ENCODE data around the gene IL16. TPM values are rescaled to one million over a fixed set of nuclear protein-coding genes. Genes with fewer than 3 reads are reported as not detected.

The IL16 gene
- total and polyA plus RNA-seq, 9 donors, result 1.8 to 16.5 (median 9.0) TPM

DNA sequence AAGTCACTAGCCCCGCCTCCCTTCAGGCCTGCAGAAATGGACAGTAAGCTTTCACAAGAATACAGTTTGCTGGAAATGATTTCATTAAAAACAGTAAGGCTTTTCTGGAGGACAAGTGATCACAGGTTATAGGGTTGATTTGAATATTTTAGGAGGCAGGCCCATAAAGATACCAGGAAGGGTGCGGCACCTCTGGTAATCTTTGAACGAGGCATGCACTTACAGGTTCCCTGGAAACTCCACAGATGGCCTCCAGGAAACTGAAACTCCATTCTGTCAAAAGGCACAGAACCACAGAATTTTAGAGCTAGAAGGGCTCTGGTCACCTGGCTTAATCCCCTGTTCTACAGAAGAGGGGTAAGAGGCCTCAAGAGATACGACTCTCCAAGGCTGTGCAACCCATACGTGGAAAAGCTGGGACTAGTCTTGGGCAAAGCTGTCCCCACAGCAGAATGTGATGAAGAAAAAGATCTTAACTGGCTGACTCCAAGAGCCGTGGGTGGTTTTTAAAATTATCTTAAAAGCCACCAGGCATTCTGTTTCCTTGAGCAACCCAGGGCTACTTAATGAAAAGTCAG lies 126.1 kb downstream of the IL16 start:
- no peak overlapping the region for H3K27ac ChIP-seq
- intact Hi-C loops (cut with DNase I), result no loop called here
- WGBS, 3 donors, result 52 to 57% (median 52%) methylated on average over 6 of the region's 6 CpGs
- no peak for DNase-seq
- TF ChIP-seq EP300 (IDR thresholded peaks at IDR 0.05), result no peak
- no peaks in the 10 kb centered on the region for H3K36me3 ChIP-seq
- no peaks in the 10 kb centered on the region for H3K27me3 ChIP-seq
- no peaks in the 10 kb centered on the region for H3K9me3 ChIP-seq
- H3K4me3 ChIP-seq, result peak overlapping the region; percentile 80
- peaks cover 8% of the 10 kb centered on the region for H3K4me1 ChIP-seq (ENCODE audit: insufficient read depth)

DNA sequence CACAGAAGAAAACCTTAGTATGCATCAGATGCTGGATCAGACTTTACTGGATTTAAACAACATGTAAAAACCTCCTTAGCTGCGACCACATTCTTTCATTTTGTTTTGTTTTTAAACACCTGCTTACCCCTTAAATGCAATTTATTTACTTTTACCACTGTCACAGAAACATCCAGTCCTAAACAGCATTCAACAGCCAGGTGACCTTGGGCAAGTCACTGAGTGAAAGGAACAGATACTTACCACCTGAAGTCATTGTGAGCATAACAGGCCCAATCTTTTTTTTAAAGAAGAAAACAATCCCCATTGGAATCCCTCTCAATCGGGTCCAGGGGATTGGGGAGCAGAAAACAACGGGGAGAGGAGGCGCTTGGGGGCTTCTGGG lies 126.9 kb downstream of the IL16 start:
- peaks cover 8% of the 10 kb centered on the region for H3K4me1 ChIP-seq (ENCODE audit: insufficient read depth)
- TF ChIP-seq EP300 (IDR thresholded peaks at IDR 0.05) (no peak), POLR2A (IDR thresholded peaks at IDR 0.05) (no peak)
- TF ChIP-seq, protein P1, sequence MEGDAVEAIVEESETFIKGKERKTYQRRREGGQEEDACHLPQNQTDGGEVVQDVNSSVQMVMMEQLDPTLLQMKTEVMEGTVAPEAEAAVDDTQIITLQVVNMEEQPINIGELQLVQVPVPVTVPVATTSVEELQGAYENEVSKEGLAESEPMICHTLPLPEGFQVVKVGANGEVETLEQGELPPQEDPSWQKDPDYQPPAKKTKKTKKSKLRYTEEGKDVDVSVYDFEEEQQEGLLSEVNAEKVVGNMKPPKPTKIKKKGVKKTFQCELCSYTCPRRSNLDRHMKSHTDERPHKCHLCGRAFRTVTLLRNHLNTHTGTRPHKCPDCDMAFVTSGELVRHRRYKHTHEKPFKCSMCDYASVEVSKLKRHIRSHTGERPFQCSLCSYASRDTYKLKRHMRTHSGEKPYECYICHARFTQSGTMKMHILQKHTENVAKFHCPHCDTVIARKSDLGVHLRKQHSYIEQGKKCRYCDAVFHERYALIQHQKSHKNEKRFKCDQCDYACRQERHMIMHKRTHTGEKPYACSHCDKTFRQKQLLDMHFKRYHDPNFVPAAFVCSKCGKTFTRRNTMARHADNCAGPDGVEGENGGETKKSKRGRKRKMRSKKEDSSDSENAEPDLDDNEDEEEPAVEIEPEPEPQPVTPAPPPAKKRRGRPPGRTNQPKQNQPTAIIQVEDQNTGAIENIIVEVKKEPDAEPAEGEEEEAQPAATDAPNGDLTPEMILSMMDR (IDR thresholded peaks at IDR 0.05), result no peak
- peak overlapping the region; percentile 80 for H3K4me3 ChIP-seq
- H3K36me3 ChIP-seq, result no peaks in the 10 kb centered on the region
- intact Hi-C loops (cut with DNase I), result no loop called here
- WGBS, 3 donors, result 3 to 7% (median 4%) methylated on average over 4 of the region's 4 CpGs
- no peak for DNase-seq
- H3K9me3 ChIP-seq, result no peaks in the 10 kb centered on the region
- H3K27me3 ChIP-seq, result no peaks in the 10 kb centered on the region
- peak overlapping the region in 1 of 2 donors; percentile 39 for H3K27ac ChIP-seq

DNA sequence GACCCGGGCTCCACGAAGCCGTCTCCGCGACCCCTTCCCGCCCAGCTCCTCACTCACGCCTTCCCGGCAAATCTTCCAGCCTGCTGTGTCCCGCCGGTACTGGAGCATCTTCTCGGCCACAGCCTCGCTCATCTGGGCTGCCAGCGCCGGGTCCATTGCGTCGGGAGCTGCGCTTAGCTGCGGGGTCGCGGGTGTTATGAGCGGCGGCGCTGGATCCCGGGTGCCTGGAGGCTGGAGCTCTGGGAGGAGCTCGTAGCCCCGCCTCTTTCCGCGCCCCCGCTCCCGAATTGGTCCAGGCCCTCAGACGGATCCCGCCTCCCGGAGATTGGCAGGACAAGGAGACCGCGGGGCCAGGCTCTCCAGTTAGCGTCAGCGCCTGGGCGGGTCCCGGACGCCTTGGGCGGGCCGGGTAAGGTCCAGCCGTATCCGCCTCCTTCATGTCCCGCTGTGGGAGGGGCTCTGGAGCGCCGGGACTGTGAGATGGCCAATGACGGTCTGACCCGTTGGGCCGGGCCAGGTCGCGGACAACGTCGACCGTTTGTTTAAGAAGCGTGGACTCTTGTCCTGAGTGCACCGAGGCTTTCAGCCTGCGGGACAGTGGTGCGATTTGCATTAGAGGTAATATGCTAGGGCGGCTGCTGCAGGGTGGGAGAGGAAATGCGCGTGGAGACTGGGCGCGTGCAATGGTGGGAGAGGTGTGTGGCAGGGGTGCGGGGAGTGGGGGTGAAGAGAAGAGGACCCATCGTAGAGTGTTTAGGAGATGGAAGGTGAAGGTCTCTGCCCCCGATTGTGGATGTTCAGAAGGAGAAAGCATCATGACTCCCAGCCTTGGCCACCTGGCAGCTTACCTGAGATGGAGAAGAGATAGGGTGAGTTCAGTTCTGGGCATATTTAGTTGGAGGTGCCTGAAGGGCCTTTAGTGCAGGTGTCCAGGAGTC lies 127.5 kb downstream of the IL16 start, which contains the start of gene STARD5:
Gene STARD5, minus strand, starts transcription at position 198 of the 938 bp plus-strand sequence. Its CDS starts 42 bp downstream, at position 156.
- DNase-seq, result peak; percentile 99
- H3K4me3 ChIP-seq, result peak within 1 kb of the TSS; percentile 80
- H3K27ac ChIP-seq, result peak within 1 kb of the TSS in 1 of 2 donors; percentile 39
- H3K36me3 ChIP-seq, result no peaks in the 10 kb centered on the region
- no peak for TF ChIP-seq EP300 (IDR thresholded peaks at IDR 0.05)
- TF ChIP-seq POLR2A (IDR thresholded peaks at IDR 0.05), result peak; percentile 65
- intact Hi-C loops (cut with DNase I), result no loop called here
- 0 to 1% (median 0%) methylated on average over 63 to 67 of the region's 67 CpGs for WGBS, 3 donors
- H3K9me3 ChIP-seq, result no peaks in the 10 kb centered on the region
- peaks cover 8% of the 10 kb centered on the region for H3K4me1 ChIP-seq (ENCODE audit: insufficient read depth)
- H3K27me3 ChIP-seq, result no peaks in the 10 kb centered on the region

DNA sequence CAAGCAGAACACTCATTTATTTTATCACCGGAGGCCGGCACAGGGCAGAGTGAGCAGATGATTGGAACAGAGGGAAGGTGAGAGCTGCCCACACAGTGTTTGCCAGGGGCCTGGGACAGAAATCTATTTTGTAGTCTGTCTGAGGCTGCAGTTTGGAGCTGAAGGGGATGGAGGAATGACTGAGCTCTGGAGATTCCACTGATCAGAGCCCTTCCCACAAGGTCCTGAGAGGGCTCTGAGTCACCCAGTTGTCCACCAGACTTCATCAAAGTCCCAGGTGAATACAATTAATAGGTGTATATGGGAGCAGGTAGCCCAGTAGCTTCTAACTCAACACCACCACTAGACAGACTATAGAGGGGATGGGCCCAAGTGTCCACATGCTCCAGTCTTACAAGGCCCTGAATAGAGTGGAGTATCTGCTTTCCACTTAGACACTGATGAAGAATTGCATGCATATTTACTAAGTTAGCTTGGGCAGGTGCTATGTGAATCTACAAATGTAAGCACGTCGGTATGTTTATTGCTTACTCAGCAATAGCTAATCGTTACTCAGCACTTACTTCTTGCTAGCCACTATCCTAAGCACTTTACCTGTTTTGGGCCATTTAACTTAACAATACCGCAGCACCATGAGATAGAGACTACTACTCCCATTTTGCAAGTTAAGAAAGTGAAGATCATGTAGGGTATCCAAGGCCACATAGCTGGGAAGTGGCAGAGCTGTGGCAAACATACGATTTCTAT lies 130.0 kb downstream of the IL16 start:
- no peak for DNase-seq
- 69 to 81% (median 78%) methylated on average over 7 of the region's 7 CpGs for WGBS, 3 donors
- intact Hi-C loops (cut with DNase I), result no loop called here
- Histone ChIP-seq H3K4me1 (ENCODE audit: insufficient read depth) (peaks cover 18% of the 10 kb centered on the region), H3K4me3 (no peak overlapping the region), H3K9me3 (no peaks in the 10 kb centered on the region), H3K36me3 (no peaks in the 10 kb centered on the region), H3K27me3 (no peaks in the 10 kb centered on the region), H3K27ac (no peak overlapping the region)
- TF ChIP-seq POLR2A (IDR thresholded peaks at IDR 0.05) (no peak), EP300 (IDR thresholded peaks at IDR 0.05) (no peak)
- TF ChIP-seq, protein P1 (IDR thresholded peaks at IDR 0.05), result no peak

DNA sequence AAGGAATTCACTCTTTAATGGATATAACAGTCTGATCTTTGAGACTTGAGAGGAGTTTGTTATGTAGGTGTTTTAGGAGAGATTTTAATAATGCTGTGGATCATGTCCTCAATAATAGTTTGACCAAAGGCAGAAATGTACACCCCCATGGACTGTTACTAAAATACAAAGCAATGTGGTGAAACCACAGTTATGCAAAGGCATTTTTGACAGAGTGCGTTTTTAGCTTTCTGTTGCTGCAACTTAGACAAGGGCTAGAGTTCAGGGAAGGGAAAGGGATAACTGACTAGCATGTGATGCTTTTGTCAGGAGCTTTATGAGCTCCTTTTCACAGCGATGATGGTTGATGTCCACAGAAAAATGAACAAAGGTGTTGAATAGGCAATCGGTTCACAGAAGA lies 130.8 kb downstream of the IL16 start:
- intact Hi-C loops (cut with DNase I), result no loop called here
- 31 to 51% (median 49%) methylated on average over 3 of the region's 3 CpGs for WGBS, 3 donors
- H3K27ac ChIP-seq, result no peak overlapping the region
- no peaks in the 10 kb centered on the region for H3K36me3 ChIP-seq
- no peak for DNase-seq
- no peaks in the 10 kb centered on the region for H3K27me3 ChIP-seq
- H3K4me1 ChIP-seq (ENCODE audit: insufficient read depth), result peaks cover 21% of the 10 kb centered on the region
- H3K9me3 ChIP-seq, result no peaks in the 10 kb centered on the region
- no peak overlapping the region for H3K4me3 ChIP-seq
- no peak for TF ChIP-seq EP300 (IDR thresholded peaks at IDR 0.05)
